Neural cell (in vitro differentiated cells): ENCODE data around the gene TIGD3. TPM values are rescaled to one million over a fixed set of nuclear protein-coding genes. Genes with fewer than 3 reads are reported as not detected.

Experiments
- H2AFZ ChIP-seq: fragments of 200-600, 300-800 bp; sonication (generic), shearing (Covaris generic); 2 replicates; pipeline ENCODE4 v1.6.0; 2014; ENCODE audit warnings: low read depth, mild to moderate bottlenecking, antibody characterized with exemption, low read length, moderate library complexity
- H3F3A ChIP-seq: fragments of 200-600 bp; shearing (Covaris generic); 2 replicates; pipeline ENCODE4 v1.6.1; 2016; ENCODE audit warnings: mild to moderate bottlenecking, moderate library complexity, mixed read lengths, antibody characterized with exemption, low read length; ENCODE audit not compliant: insufficient read depth, poor library complexity, severe bottlenecking
- H3K27ac ChIP-seq: fragments of 200-600, 300-800 bp; sonication (generic), shearing (Covaris generic); 2 replicates; pipeline ENCODE4 v1.5.1; 2014; ENCODE audit warnings: mild to moderate bottlenecking, low read length, moderate library complexity
- H3K27me3 ChIP-seq: fragments of 300-800, 200-600 bp; sonication (generic), shearing (Covaris generic); 2 replicates; pipeline ENCODE4 v1.6.0; 2014; ENCODE audit warnings: mild to moderate bottlenecking, low read depth, low read length, moderate library complexity; ENCODE audit not compliant: insufficient read depth
- H3K36me3 ChIP-seq: fragments of 300-800, 200-600 bp; sonication (generic), shearing (Covaris generic); 2 replicates; pipeline ENCODE4 v1.5.1; 2014; ENCODE audit warnings: mild to moderate bottlenecking, antibody characterized with exemption, low read length, moderate library complexity; ENCODE audit not compliant: insufficient read depth
- H3K4me2 ChIP-seq: fragments of 300-800, 200-600 bp; sonication (generic), shearing (Covaris generic); 2 replicates; pipeline ENCODE4 v1.6.0; 2014; ENCODE audit warnings: mild to moderate bottlenecking, low read length
- H3K4me3 ChIP-seq: fragments of 300-800, 200-600 bp; sonication (generic), shearing (Covaris generic); 2 replicates; pipeline ENCODE4 v1.5.1; 2014; ENCODE audit warnings: mild to moderate bottlenecking, low read length, moderate library complexity
- H3K79me2 ChIP-seq: fragments of 200-600 bp; shearing (Covaris generic); replicated peaks from 2 replicates; pipeline ENCODE4 v1.6.0; 2014; ENCODE audit warnings: mild to moderate bottlenecking, low read length, moderate library complexity; ENCODE audit not compliant: insufficient read depth
- H3K9ac ChIP-seq: fragments of 300-800, 200-600 bp; sonication (generic), shearing (Covaris generic); 2 replicates; pipeline ENCODE4 v1.6.1; 2016; ENCODE audit warnings: mild to moderate bottlenecking, low read length, mixed read lengths
- H3K9me2 ChIP-seq: fragments of 200-600 bp; shearing (Covaris generic); 2 replicates; pipeline ENCODE4 v1.6.1; 2016; ENCODE audit warnings: mild to moderate bottlenecking, low read length, mixed read lengths; ENCODE audit not compliant: insufficient read depth
- H3K9me3 ChIP-seq: fragments of 200-600, 300-800 bp; sonication (generic), shearing (Covaris generic); 2 replicates; pipeline ENCODE4 v1.6.1; 2016; ENCODE audit warnings: mild to moderate bottlenecking, mixed run types, low read length, moderate library complexity, mixed read lengths
- H4K20me1 ChIP-seq: fragments of 200-600 bp; shearing (Covaris generic); 2 replicates; pipeline ENCODE4 v1.6.1; 2016; ENCODE audit warnings: mild to moderate bottlenecking, mixed run types; ENCODE audit not compliant: insufficient read depth
- CTCF ChIP-seq: fragments of 450-650 bp; IDR thresholded peaks from 2 replicates; pipeline ENCODE4 v1.5.1; 2014; ENCODE audit warnings: antibody characterized with exemption, mild to moderate bottlenecking, moderate library complexity; ENCODE audit not compliant: poor library complexity, severe bottlenecking
- EP300 ChIP-seq: fragments of 450-650 bp; conservative IDR thresholded peaks from 2 replicates; pipeline ENCODE4 v1.6.1; 2014; ENCODE audit warnings: antibody characterized with exemption, mild to moderate bottlenecking, moderate library complexity; ENCODE audit not compliant: poor library complexity, severe bottlenecking
- EZH2 ChIP-seq: fragments of 200-600, 300-800 bp; shearing (Covaris generic), sonication (generic); IDR thresholded peaks from 2 replicates; pipeline ENCODE4 v1.6.1; 2014; ENCODE audit warnings: antibody characterized with exemption, low read length, borderline replicate concordance, mild to moderate bottlenecking; ENCODE audit not compliant: insufficient read depth, poor library complexity, severe bottlenecking
- MXI1 ChIP-seq: fragments of 450-650 bp; conservative IDR thresholded peaks from 2 replicates; pipeline ENCODE4 v1.6.1; 2014; ENCODE audit warnings: antibody characterized with exemption, mild to moderate bottlenecking; ENCODE audit not compliant: poor library complexity, severe bottlenecking
- POLR2AphosphoS5 ChIP-seq: IDR thresholded peaks from 2 replicates; pipeline ENCODE4 v1.6.1; 2012
- RAD21 ChIP-seq: fragments of 450-650 bp; conservative IDR thresholded peaks from 2 replicates; pipeline ENCODE4 v1.6.1; 2014; ENCODE audit warnings: antibody characterized with exemption, mild to moderate bottlenecking, moderate library complexity
- SMC3 ChIP-seq: fragments of 450-650 bp; conservative IDR thresholded peaks from 2 replicates; pipeline ENCODE4 v1.6.1; 2014; ENCODE audit warnings: antibody characterized with exemption, mild to moderate bottlenecking, moderate library complexity; ENCODE audit not compliant: poor library complexity
- TAF1 ChIP-seq: IDR thresholded peaks from 2 replicates; pipeline ENCODE4 v1.6.1; 2012; ENCODE audit warnings: low read depth
- polyA plus RNA-seq: library from polyadenylated mRNA; depleted of rRNA; stranded (reverse); fragments of >200 nt; gene quantifications from 2 replicates; pipeline ENCODE4 v1.2.3, GENCODE V29; 2014
- TF ChIP-seq, protein P1 (sequence below): IDR thresholded peaks from 2 replicates; pipeline ENCODE4 v1.6.1; 2012; ENCODE audit warnings: borderline replicate concordance

The TIGD3 gene
- polyA plus RNA-seq, 1 donor from 2014 or later, result 16.1 TPM

DNA sequence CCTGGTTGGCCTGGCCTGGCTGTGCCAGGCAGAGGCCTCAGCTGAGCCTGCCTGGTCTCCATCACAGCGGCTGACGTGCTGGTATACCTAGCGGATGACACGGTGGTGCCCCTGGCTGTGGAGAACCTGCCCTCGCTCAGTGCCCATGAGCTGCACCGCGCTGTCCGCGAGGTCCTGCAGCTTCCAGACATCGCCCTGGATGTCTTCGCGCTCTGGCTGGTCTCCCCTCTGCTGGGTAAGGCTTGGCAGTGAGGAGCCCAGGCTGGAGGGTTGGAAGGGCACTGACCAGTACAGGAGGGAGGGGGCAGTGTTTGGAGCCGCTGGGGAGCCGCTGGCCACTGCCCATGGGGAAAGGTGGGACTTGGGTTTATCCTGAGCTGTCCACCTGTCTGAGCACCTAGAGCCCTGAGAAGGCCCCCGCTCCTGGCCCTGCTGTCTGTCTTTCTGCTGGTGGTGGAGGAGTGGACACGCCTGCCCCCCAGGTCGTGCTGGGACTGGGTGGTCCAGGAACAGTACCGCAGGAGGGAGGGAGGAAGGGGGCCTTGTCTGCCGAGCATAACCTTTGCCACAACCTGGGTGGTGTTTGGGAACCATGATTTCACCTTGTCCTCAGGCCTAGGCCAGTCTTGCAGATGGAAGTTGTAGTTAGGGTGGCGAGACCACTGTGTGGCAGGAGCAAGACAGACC is 34.9 kb downstream of the TIGD3 start:
- TF ChIP-seq RAD21, result no peak
- no peak for TF ChIP-seq TAF1
- TF ChIP-seq POLR2AphosphoS5, result no peak
- no peak for TF ChIP-seq EZH2
- no peak for TF ChIP-seq SMC3
- TF ChIP-seq, protein P1, sequence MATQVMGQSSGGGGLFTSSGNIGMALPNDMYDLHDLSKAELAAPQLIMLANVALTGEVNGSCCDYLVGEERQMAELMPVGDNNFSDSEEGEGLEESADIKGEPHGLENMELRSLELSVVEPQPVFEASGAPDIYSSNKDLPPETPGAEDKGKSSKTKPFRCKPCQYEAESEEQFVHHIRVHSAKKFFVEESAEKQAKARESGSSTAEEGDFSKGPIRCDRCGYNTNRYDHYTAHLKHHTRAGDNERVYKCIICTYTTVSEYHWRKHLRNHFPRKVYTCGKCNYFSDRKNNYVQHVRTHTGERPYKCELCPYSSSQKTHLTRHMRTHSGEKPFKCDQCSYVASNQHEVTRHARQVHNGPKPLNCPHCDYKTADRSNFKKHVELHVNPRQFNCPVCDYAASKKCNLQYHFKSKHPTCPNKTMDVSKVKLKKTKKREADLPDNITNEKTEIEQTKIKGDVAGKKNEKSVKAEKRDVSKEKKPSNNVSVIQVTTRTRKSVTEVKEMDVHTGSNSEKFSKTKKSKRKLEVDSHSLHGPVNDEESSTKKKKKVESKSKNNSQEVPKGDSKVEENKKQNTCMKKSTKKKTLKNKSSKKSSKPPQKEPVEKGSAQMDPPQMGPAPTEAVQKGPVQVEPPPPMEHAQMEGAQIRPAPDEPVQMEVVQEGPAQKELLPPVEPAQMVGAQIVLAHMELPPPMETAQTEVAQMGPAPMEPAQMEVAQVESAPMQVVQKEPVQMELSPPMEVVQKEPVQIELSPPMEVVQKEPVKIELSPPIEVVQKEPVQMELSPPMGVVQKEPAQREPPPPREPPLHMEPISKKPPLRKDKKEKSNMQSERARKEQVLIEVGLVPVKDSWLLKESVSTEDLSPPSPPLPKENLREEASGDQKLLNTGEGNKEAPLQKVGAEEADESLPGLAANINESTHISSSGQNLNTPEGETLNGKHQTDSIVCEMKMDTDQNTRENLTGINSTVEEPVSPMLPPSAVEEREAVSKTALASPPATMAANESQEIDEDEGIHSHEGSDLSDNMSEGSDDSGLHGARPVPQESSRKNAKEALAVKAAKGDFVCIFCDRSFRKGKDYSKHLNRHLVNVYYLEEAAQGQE, result no peak
- no peak for TF ChIP-seq EP300
- no peak for TF ChIP-seq MXI1
- TF ChIP-seq CTCF, result no peak
- no peaks in the 10 kb centered on the region for H3K9me2 ChIP-seq
- no peak overlapping the region for H3K4me3 ChIP-seq
- H2AFZ ChIP-seq, result no peak overlapping the region
- H3K36me3 ChIP-seq, result no peaks in the 10 kb centered on the region
- no peaks in the 10 kb centered on the region for H3K9me3 ChIP-seq
- no peak overlapping the region for H3K27ac ChIP-seq
- H3K79me2 ChIP-seq, result peaks cover 8% of the 10 kb centered on the region
- no peak overlapping the region for H3K9ac ChIP-seq
- H3K4me2 ChIP-seq, result no peak overlapping the region
- H3F3A ChIP-seq, result no peaks in the 10 kb centered on the region
- H4K20me1 ChIP-seq, result no peaks in the 10 kb centered on the region
- H3K27me3 ChIP-seq, result no peaks in the 10 kb centered on the region

DNA sequence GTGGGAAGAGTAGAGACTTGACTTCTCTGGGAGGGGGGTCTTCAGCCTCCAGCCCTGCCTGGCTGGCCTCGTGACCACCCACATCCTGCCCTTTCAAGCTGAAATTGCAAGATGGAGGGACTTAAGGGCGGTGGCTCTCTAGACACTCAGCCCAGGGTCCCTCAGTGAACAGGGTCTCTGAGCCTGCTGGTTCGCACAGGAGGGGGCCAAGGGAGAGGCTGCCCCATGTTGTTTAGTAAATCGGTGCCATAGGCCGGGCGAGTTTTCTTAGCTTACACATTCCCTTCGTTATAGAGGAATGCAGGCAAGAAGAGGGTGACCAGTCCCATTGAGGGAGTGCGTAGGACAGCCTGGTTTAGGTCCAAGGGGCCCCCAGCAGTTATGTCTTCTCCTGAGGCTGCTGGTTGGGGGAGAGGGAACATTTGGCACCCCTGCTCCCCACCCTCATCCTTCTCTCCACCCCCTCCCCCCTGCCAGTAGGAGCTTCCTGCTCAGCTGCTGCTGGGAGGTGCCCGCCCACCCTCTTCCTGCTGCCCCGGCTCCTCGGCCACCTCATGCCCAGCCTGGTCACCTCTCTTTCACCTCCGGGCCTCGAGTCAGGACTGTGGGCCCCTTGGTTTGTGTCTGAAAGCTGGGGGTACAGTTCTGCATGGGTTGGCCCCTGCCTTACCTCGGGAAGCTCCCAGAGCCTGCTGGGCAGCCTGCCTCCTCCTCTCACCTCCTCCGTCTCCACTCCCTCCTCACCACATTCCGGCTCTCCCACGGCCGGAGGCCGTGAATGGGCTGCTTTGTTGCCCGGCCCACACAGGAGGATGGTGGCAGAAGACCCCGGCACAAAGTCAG is 35.8 kb downstream of the TIGD3 start:
- Histone ChIP-seq H3K4me2 (no peak overlapping the region), H3K27me3 (no peaks in the 10 kb centered on the region), H3K9me2 (no peaks in the 10 kb centered on the region), H2AFZ (no peak overlapping the region), H3K79me2 (peaks cover 8% of the 10 kb centered on the region), H3K4me3 (no peak overlapping the region), H3K36me3 (no peaks in the 10 kb centered on the region), H3K9me3 (no peaks in the 10 kb centered on the region), H4K20me1 (no peaks in the 10 kb centered on the region), H3K9ac (no peak overlapping the region), H3F3A (no peaks in the 10 kb centered on the region), H3K27ac (no peak overlapping the region)
- no peak for TF ChIP-seq TAF1
- no peak for TF ChIP-seq RAD21
- TF ChIP-seq, protein P1, result no peak
- TF ChIP-seq SMC3, result no peak
- no peak for TF ChIP-seq POLR2AphosphoS5
- no peak for TF ChIP-seq MXI1
- TF ChIP-seq EZH2, result no peak
- TF ChIP-seq CTCF, result no peak
- TF ChIP-seq EP300, result no peak
